Stimulated activated CD4-positive, alpha-beta T cell treated with anti-CD3 and anti-CD28 coated beads, TNF-alpha, amount 100 ng/mL, for 1 hour (primary cell): Measurements from ENCODE around the gene CAPZB.
"Not testable (repeated sequence)": the region's sequence is repeated elsewhere in the genome, so short reads cannot be mapped to it uniquely, and the experiment has no call there.

Experiments used
- DNase-seq, 3 donors: peaks; one replicate each; pipeline ENCODE4 v3.0.0-alpha.2; 2020; ENCODE audit warnings: low read depth in 3 of 3, low spot score in 1 of 3

CAPZB gene

DNA sequence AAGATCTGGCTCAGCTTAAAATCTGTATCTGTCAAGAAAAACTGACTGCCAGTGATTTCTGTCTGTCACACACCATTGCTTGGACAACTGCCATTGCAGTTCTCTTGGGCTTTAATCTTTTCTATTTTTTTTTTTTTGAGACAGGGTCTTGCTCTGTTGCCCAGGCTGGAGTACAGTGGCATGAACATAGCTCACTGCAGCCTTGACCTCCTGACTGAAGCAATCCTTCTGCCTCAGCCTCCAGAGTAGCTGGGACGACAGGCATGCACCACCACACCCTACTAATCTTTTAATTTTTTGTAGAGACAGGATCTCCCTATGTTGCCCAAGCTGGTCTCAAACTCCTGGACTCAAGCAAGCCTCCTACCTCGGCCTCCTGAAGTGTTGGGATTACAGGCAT lies 14.5 kb upstream of the CAPZB start:
- DNase-seq = not testable (repeated sequence)

DNA sequence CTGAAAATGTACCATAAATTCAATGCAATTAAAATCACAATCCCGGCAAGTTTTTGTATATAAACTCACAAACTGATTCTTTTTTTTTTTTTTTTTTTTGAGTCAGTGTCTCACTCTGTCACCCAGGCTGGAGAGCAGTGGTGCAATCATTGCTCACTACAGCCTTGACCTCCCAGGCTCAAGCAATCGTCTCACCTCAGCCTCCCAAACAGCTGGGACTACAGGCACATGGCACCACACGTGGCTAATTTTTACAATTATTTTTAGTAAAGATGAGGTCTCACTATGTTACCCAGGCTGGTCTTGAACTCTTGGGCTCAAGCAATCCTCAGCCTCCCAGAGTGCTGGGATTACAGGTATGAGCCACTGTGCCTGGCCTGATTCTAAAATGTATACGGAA lies 12.1 kb upstream of the CAPZB start:
- DNase-seq = not testable (repeated sequence)

DNA sequence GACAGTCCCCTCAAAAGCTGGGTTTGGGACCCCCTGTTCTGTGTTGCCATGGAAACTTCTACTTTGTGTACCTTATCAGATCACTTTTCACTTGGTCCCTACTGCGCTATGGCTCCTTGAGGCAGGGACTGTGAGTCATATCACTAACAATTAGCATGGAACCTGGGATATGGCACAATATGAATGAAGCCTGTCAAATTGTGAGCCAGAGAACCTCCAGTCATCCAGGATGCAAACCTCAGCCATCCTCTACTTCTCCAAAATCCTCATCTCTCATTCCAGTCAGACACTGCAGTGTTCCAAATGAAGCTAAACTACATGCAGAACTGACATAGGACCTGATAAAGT lies 11.2 kb upstream of the CAPZB start:
- no peak for DNase-seq

DNA sequence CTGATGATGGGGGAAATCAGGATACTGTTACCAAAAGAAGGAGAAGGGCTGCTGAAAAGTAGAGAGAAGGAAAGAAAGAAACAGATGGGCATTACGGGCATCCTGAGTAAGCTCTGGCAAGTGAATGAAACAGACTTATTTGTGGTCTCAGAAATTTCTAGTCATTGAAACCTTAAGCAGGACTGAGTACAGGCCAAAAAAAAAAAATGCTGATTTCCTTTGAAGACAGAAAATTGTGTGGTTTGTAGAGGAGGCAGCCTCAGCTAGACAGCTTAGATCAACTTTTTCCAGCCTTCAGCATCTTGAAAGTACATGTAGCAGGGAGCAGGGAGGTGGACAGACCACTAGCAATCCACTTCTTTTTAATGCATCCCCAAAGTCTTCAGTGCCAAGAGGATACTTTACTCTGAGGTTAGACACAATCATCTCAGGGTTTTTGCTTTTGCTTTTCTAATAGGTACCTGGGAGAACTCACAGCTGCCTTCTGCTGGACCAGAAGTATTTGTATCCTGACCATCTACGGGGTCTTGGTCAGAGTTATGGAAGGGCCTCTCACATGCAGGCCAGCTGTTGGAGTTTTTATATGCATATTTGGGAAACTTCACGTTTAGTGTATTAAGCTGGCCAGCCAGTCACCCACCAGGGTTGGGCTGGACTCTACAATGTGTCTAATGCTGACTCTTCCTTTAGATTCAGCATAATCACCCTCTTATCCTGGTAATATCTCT lies 10.6 kb upstream of the CAPZB start:
- DNase-seq = no peak

DNA sequence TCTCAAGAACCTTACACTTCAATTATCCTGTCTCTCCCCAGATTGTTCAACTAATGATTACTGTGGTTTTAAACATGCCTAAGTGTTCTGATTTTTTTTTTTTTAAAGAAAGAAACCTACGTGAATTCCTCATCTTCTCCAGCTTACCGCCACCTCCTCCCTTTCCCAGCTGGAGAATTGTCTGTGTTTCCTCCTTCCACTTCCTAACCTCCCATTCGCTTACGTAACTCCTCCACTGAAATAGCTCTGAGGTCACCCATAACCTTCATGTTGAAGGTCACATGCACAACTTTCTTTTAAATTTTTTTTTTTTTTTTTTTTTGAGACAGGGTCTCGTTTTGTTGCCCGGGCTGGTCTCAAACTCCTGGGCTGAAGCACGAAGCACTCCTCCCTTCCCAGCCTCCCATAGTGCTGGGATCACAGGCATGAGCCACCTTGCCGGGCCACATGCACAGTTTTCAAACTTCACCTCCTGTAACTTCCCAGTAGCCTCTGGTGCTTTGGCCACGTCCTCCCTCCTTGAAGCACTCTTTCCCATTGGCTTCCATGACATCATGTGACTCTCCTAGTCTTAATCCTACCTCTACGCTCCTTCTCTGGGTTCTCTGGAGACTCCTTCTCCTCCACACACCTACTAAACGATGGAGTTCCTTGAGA lies 9.8 kb upstream of the CAPZB start:
- no peak for DNase-seq

DNA sequence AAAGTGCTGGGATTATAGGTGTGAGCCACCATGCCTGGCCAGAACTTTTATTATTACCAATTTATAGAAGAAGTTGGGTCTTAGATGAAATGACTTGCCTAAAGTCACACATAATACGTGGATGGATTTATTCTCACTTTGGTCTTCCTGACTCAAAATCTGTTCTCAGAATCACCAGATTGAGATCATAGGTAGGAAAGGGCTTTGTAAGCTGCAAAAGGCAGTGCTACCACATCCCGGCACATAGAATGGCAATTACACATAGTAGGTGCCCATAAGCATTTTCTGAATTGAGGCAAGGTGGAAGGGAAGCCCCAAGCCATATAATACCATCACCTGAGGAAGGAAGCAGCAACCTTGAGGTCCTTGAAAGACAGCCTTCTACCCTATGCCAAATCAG lies 8.2 kb upstream of the CAPZB start:
- no peak for DNase-seq

DNA sequence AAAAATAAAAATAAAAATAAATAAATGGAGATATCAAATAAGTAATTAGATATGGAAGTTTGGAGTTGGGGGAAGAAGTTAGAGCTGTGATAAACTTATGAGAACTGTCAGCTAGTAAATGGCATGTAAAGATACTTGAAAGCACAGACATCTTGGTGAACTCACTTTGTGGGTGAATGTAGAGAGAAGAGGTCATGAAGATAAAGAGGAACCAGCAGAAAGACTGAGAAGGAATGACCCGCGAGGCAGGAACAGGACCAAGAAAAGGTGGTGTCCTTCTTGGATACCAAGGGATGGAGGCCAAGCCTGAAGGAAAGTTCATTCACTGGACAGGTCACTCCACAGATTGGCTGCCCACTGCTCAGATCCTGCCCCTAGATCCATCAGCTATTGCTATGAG lies 4.7 kb upstream of the CAPZB start:
- DNase-seq = no peak

DNA sequence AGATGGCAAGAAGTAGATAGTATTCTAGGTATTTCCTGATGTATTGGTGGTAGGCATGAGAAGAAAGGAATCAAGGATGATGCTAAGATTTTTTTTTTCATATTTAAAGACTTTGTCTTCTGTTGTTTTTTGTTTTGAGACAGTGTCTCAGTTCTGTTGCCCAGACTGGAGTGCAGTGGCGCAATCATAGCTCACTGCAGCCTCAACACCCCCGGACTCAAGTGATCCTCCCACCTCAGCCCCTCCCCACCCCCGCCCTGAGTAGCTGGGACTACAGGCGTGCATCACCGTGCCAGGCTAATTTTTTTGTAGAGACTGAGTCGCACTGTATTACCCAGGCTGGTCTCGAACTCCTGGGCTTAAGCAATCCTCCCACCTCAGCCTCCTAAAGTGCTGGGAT lies 2.8 kb upstream of the CAPZB start:
- no peak for DNase-seq

DNA sequence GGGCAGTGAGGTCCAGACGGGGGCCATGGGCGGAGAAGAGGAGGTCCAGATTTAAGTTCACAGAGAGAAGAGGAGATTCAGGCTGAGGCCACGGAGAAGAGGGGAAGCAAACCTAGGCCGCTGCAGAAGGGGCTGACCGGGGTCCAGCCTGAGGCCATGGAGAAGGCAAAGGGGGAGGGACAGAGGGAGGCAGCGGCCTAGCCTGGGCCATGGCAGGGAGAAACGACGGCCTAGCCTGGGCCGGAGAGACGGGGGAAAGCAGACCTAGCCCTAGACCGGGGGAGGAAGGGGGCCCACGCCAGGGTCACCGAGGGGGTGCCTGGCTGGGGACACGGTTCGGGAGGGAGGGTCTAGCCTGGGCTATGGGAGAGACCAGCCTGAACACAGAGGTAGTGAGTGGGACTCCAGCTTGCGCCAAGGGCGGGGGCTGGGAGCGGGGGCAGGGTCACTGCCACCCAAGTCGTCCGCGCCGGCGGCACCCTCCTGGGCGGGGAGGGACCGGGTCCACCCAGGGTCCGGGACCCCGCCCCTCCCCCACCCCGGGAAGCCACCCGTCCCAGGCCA lies 459 bp downstream of the CAPZB start:
- no peak for DNase-seq

DNA sequence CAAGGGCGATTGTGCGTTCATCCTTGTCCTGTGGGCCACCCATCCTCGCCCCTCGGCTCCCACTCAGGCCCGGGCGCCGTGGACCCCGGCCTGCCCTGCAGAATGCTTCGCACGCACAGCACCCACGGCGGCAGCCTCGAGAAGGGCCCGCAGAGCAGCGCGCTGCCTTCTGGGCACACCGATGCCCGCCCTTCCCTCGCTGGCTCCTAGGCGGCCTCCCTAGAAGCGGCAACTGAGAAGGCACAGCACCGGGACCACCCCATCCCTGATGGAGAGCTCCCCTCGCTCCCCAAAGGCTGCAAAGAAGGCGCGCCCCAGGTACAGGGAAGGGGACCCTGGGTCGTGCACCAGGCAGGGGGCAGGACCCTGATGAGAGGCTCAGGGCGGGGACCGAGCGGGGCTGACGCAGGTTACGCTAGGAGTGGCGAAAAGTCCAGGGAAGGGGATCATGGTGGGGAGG lies 971 bp downstream of the CAPZB start:
- DNase-seq = no peak

DNA sequence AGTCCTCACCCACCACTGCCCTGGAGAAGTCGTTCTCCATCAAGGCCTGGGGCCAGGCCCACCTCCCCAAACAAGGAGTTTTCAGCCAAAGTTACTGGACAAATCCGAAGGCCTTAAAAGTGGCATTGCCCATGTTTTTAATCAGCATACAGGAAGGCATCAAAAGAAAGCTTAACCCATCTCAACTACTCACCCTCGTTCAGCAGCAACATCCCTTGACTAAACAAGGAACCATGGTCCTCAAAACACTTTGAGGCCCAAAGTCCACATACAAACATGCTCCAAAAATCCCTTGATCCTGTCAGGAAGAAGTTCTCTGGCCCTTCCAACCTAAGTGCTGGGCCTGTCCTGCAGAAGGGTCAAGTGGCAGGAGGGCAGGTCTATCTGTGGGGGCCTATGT lies 1.6 kb downstream of the CAPZB start:
- no peak for DNase-seq

DNA sequence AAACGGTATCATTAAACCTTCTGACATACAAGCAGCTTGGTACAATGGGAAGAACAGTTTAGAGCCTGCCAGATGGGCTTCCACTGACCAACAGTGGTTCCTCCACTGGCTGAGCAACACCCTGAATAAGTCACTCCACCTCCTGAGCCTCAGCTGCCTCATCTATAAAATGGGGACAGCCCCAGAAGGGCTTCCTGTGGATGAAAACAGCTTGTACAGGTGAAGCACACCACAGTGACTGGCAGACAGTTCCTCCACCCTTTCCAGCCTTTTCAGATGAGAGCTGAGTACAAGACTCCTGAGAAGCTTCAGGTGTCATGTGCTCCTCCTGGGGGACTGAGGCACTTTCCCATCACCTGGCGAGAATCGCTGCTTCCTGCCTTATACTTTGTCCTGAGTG lies 2.1 kb downstream of the CAPZB start:
- DNase-seq = no peak

DNA sequence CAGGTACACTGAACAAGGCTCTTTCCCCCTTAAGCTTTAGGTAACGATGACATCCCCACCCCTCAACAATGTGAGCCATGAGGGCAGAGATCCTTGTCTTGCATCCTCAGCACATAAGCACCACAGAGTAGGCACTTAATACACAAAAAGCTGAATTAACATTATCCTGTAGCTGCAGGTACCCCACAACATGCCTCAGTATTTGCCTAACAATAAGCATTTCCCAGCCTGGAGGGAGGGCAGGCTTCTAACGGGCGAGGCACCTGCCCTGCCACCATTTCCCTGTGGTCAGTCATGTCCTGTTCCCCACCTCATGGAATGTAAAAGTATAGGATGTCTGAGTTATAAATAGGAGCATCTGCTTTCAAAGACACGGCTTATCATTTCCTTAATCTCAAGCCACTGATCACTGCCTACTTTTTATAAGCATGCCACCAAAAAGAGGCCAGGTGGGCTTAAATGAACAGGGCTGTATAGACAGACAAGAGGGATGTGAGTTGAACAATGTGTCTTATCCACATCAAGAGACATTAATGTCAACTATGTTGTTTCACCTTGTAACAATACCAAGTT lies 3.4 kb downstream of the CAPZB start:
- no peak for DNase-seq

DNA sequence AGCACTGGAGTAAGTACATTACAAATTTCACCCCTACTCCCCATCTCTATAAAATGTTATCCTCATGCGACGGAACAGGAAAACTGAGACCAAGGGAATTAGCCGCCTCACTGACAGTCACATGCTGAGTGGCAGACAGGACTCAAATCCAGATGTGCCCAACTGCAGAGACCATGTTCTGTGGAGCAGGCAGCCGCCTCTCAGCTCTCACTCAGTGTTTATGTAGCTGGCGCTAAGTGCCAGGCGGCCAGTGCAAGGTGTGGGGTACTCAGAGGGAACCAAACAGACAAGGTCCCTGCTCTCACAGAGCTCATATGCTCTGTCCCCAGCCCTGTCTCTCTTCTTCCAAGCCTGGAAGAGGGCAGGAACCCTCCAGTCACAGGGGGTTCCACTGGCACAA lies 5.1 kb downstream of the CAPZB start:
- DNase-seq = no peak

DNA sequence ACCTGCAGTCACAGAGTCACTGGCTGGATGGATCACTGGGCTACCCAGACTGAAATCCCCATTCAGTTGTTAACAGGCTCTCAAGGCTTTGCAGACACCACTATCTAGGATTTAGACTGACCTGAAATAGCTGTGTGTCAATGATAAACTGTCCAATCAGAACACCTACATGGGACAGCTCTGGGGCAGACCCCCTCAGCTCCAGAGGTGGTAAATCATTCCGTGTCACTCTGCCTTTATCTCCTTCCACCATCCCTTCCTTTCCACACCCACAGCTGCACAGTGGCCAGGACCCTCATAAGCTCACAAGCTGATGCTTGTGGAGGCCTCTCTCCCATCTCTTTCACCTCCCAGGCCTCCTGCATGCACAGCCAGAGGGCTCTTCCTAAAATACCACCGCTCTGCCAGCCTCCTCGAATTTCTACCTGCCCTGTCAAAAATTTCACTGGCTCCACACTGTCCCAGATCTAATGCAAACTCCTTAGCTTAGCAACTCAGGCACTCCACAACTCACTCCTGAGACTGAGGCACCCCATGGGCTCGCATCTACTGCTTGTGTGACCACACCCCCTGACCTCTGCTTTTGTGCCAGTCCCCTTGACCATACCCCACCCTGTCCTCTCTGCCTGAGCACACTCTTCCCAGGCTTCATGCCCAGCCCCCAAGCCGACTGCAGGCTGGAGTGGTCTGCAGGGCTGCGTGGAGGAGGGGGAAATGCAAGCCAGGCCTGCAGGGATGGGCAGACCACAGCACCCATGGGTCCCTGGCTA lies 5.8 kb downstream of the CAPZB start:
- no peak for DNase-seq

DNA sequence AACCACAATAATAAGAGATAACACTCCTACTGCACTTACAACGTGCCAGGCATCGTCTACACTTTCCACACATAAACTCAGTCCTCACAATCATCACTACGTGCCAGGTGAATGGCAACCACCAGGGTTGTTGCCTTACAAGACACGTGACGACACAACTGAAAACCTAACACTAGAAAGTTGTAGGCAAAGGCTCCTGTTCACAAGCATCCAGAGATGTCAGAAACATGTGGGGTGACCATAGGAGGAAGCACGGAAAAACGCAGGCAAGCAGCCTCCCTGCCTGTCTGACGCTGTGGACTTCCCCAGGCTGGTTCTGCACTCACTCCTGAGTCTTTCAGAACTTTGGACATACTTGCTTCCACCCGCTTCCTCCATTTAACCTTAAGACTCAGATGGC lies 7.0 kb downstream of the CAPZB start:
- no peak for DNase-seq

DNA sequence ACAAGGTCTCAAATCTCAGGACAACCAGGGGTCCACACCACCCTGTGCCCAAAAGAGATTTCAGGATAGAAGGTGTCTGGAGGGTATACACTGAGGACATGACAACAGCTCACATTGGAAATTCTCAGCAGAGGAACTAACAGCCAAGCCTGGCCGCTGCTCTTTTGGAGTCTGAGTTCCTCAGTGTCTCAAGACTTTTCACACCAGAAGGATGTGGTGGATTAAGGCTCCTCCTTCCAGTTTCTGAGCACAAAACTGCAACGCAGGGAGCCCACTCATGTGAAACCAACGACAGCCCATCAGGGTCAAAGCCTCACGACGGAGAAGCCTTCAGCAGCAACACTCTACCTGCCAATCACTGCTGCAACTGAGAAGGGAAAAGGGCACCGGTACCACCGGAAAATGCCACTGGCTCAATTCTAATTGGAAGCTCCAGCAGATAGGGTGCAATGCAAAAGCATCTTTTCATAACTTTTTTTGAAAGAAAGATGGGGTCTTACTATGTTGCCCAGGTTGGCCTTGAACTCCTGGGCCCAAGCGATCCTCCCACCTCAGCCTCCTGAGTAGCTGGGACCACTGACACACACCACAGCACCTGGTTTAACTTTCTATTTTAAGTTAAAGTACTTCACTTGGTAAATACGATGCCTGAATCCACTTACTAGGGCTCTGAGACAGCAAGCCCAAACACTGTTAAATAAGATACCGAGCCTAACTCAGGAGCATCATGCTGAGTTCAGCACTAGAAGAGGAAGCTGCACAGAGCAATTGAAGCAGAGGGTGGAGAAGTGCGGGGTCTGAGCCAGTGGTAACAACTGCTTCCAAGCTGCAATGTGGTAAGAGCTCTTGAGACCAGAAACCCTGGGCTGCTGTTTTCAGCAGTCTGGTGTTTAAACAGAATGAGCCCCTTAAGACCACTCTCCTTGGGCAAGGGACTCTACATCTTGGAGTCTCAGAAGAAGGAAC lies 7.8 kb downstream of the CAPZB start:
- no peak for DNase-seq

DNA sequence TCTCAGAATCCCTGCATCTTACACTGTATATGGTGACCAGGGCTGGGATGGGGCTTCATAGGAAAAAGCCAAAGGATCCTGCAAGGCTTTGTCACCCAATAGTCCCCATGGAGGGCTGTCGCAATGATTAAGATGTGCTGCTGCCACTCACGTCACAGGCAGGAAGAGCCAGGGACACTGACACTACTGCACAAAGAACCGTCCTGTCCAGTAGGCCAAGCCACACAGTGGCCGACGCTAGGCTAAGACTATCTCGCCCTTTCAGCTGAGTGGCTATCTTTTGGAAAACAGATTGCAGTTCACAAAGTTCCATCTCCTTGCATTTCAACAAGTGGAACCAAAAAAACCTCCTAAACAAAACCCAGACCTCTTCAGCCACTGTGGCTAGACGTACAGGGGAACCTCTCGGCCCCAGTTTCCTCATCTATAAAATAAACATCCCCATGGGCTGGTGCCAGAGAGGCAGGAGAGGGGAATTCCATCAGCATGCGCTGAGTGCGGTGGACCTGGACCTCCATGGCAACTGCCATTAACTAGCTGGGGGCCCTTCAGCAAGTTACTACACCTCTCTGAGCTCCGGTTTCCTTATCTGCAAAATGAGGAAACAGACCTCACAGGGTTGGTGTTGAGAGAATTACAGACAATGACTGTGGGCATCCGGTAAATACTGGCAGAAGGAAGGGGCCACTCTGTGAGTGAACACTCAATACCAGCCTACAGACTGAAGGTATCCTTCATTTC lies 8.7 kb downstream of the CAPZB start:
- no peak for DNase-seq

DNA sequence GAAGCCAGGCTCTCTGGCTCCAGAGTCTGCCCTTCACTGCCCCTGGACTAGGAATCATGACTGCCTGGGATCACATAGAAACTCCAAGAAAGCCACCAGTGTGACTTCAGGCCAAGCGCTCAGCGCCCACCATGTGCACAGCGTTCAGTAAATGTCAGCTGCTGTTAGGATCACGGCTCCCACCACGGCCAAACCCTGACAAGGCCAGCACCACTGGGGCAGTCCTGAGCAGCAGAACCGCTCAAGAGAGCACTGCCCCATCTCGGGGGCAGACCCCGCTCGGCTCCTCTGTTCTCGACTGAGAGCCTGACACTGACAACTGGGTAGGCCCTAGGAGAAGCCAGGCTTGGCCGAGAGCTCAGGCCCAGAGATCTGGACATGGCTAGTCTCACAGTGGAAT lies 10.0 kb downstream of the CAPZB start:
- no peak for DNase-seq

DNA sequence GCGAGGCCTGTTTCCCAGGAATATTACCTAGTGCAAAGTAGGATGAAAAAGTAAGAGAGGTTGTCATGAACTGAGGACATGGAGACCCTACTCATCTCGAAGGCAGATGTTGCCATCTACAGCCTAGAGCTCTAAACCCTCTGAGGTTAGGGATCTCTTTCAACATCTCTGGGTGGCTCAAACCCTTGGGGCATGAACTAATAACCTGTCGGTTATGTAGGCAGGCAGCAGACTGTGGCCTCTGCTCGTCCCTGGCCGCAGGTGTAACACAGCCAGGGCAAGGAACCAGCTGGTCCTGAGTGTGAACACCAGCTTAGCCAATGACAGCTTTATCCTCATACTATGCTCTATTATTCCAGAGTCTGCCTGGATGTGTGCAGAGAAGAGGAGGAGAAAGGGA lies 13.2 kb downstream of the CAPZB start:
- no peak for DNase-seq
